Natural killer cell treated with Interleukin-12 subunit alpha and Interleukin-12 subunit beta and Interleukin-15 and Interleukin-18, amount 100 ng/mL, for 72 hours (primary cell): ENCODE results near the gene MUC6. TPM values are rescaled to one million over a fixed set of nuclear protein-coding genes. Genes with fewer than 3 reads are reported as not detected.

ENCODE experiments used
- ATAC-seq, 2 donors: fragments of 150-1000 bp; cut with Tn5 transposase in 1 of 2; sonication (Bioruptor Pico), chemical (Tn5 transposase) in 1 of 2; 2 replicates each; pipeline ENCODE4 v1.10.0; 2021
- DNase-seq: peaks from one replicate; pipeline ENCODE4 v3.0.0; 2022; ENCODE audit warnings: low spot score
- H3K27ac Mint-ChIP-seq, 2 donors: 1 replicate in 1 of 2; 2 replicates in 1 of 2; pipeline ENCODE4 v1.8.0; 2022; ENCODE audit warnings: mixed read lengths in 2 of 2, mild to moderate bottlenecking in 1 of 2, moderate library complexity in 1 of 2
- H3K27me3 Mint-ChIP-seq, 2 donors: 1 replicate in 1 of 2; 2 replicates in 1 of 2; pipeline ENCODE4 v1.8.0; 2022; ENCODE audit warnings: mixed read lengths in 2 of 2
- H3K36me3 Mint-ChIP-seq: one replicate; pipeline ENCODE4 v1.8.0; 2022; ENCODE audit warnings: mixed read lengths
- H3K4me1 Mint-ChIP-seq, 2 donors: 1 replicate in 1 of 2; 2 replicates in 1 of 2; pipeline ENCODE4 v1.8.0; 2022; ENCODE audit warnings: low read depth in 2 of 2, mixed read lengths in 2 of 2, mild to moderate bottlenecking in 1 of 2
- H3K4me3 Mint-ChIP-seq: one replicate; pipeline ENCODE4 v1.8.0; 2022; ENCODE audit warnings: mixed read lengths
- H3K9me3 Mint-ChIP-seq: 2 replicates; pipeline ENCODE4 v1.8.0; 2022; ENCODE audit warnings: mixed read lengths
- total RNA-seq, 2 donors: library from RNA; stranded (reverse); gene quantifications; one replicate each; pipeline ENCODE4 v1.2.3, GENCODE V29; 2022

Gene MUC6
- total RNA-seq, 2 donors from 2014 or later, result not detected

- H3K4me1 Mint-ChIP-seq, result peaks cover 15 to 54% of the 10 kb centered on the region in 2 donors
- no peak for DNase-seq
- H3K27me3 Mint-ChIP-seq, result no peaks in the 10 kb centered on the region
- no peak overlapping the region for H3K27ac Mint-ChIP-seq
- no peaks in the 10 kb centered on the region for H3K9me3 Mint-ChIP-seq
- ATAC-seq, result no peak
- no peaks in the 10 kb centered on the region for H3K36me3 Mint-ChIP-seq
- no peak overlapping the region for H3K4me3 Mint-ChIP-seq
Observed at GRCh38 chr11:972523-973211, 63.9 kb downstream of the MUC6 start.

GRCh38 chr11:971731-972365 is 64.7 kb downstream of the MUC6 start:
- ATAC-seq (no peak), DNase-seq (no peak)
- Mint-ChIP-seq H3K27ac (no peak overlapping the region), H3K27me3 (no peaks in the 10 kb centered on the region), H3K4me3 (no peak overlapping the region), H3K9me3 (no peaks in the 10 kb centered on the region), H3K36me3 (no peaks in the 10 kb centered on the region), H3K4me1 (peaks cover 15 to 50% of the 10 kb centered on the region in 2 donors)

GRCh38 chr11:971092-971690 is 65.3 kb downstream of the MUC6 start:
- no peaks in the 10 kb centered on the region for H3K9me3 Mint-ChIP-seq
- ATAC-seq, result no peak
- no peaks in the 10 kb centered on the region for H3K27me3 Mint-ChIP-seq
- H3K36me3 Mint-ChIP-seq, result no peaks in the 10 kb centered on the region
- H3K4me3 Mint-ChIP-seq, result no peak overlapping the region
- DNase-seq, result no peak
- peak overlapping the region in 1 of 2 donors; percentile 44 for H3K27ac Mint-ChIP-seq
- peaks cover 16 to 49% of the 10 kb centered on the region in 2 donors for H3K4me1 Mint-ChIP-seq

GRCh38 chr11:970319-970871 is 66.1 kb downstream of the MUC6 start:
- Mint-ChIP-seq H3K4me3 (no peak overlapping the region), H3K27me3 (no peaks in the 10 kb centered on the region), H3K27ac (peak overlapping the region in 1 of 2 donors; percentile 44), H3K36me3 (no peaks in the 10 kb centered on the region), H3K4me1 (peaks cover 14 to 51% of the 10 kb centered on the region in 2 donors), H3K9me3 (no peaks in the 10 kb centered on the region)
- ATAC-seq (peak in 1 of 2 donors; percentile 59), DNase-seq (peak; percentile 73)

- DNase-seq (no peak), ATAC-seq (no peak)
- H3K27me3 Mint-ChIP-seq, result no peaks in the 10 kb centered on the region
- H3K36me3 Mint-ChIP-seq, result no peaks in the 10 kb centered on the region
- H3K4me3 Mint-ChIP-seq, result no peak overlapping the region
- H3K27ac Mint-ChIP-seq, result peak overlapping the region in 1 of 2 donors; percentile 44
- H3K9me3 Mint-ChIP-seq, result no peaks in the 10 kb centered on the region
- peaks cover 13 to 52% of the 10 kb centered on the region in 2 donors for H3K4me1 Mint-ChIP-seq
Observed at GRCh38 chr11:969651-970205, 66.8 kb downstream of the MUC6 start.

DNA sequence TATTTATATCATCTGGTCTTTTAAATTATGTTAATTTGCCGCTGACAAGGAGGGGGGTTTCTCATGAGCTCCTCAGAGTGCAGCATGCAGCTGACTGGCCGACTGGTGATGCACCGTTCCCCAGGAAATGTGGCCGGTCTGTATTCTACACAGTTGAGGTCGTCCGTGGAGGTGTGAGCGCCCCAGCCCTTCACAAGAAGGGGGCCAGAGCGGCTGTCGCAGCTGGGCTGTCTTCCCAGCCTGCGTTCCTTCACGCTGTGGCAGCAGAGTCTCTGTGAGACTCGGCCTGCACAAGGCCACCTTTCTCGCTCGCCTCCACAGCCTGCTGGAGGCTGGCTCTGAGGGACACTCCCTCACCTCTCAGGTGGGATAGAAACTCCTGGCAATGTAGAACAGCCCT is 67.7 kb downstream of the MUC6 start:
- H3K4me1 Mint-ChIP-seq, result peaks cover 16 to 51% of the 10 kb centered on the region in 2 donors
- DNase-seq (no peak), ATAC-seq (peak in 1 of 2 donors; percentile 48)
- H3K9me3 Mint-ChIP-seq, result no peaks in the 10 kb centered on the region
- H3K27me3 Mint-ChIP-seq, result no peaks in the 10 kb centered on the region
- no peak overlapping the region for H3K4me3 Mint-ChIP-seq
- H3K36me3 Mint-ChIP-seq, result no peaks in the 10 kb centered on the region
- H3K27ac Mint-ChIP-seq, result no peak overlapping the region

GRCh38 chr11:967995-968751 is 68.3 kb downstream of the MUC6 start:
- DNase-seq (no peak), ATAC-seq (peak in 1 of 2 donors; percentile 63)
- Mint-ChIP-seq H3K36me3 (no peaks in the 10 kb centered on the region), H3K4me3 (no peak overlapping the region), H3K4me1 (peaks cover 16 to 46% of the 10 kb centered on the region in 2 donors), H3K27ac (no peak overlapping the region), H3K27me3 (no peaks in the 10 kb centered on the region), H3K9me3 (no peaks in the 10 kb centered on the region)

GRCh38 chr11:965206-965775 is 71.2 kb downstream of the MUC6 start:
- no peak for ATAC-seq
- H3K36me3 Mint-ChIP-seq, result no peaks in the 10 kb centered on the region
- H3K27ac Mint-ChIP-seq, result no peak overlapping the region

GRCh38 chr11:963852-964251 is 72.7 kb downstream of the MUC6 start:
- H3K27me3 Mint-ChIP-seq, result no peaks in the 10 kb centered on the region
- no peak overlapping the region for H3K4me3 Mint-ChIP-seq
- no peaks in the 10 kb centered on the region for H3K36me3 Mint-ChIP-seq
- no peak for DNase-seq
- no peak overlapping the region for H3K27ac Mint-ChIP-seq
- ATAC-seq, result peak; percentile 33 to 44
- H3K4me1 Mint-ChIP-seq, result peaks cover 16 to 33% of the 10 kb centered on the region in 2 donors
- no peaks in the 10 kb centered on the region for H3K9me3 Mint-ChIP-seq

More at GRCh38 chr11:965206-965775, 71.2 kb downstream of the MUC6 start:
- DNase-seq, result no peak
- H3K27me3 Mint-ChIP-seq, result no peaks in the 10 kb centered on the region
- H3K4me3 Mint-ChIP-seq, result no peak overlapping the region
- peaks cover 16 to 40% of the 10 kb centered on the region in 2 donors for H3K4me1 Mint-ChIP-seq
- no peaks in the 10 kb centered on the region for H3K9me3 Mint-ChIP-seq

Other genes starting within 250 kb of the MUC6 start
- 1 to 10 TPM in 1 of 2 donors, under 1 TPM in 1; 0.95 to 3.4 TPM for gene CEND1, start 246.6 kb downstream of the MUC6 start, total RNA-seq
- gene SLC25A22, start 238.4 kb downstream of the MUC6 start, total RNA-seq, result 100 to 1,000 TPM in 1 of 2 donors, 10 to 100 TPM in 1; 64.3 to 125 TPM
- gene PIDD1, start 231.5 kb downstream of the MUC6 start, total RNA-seq, result 10 to 100 TPM; 19.1 to 53.6 TPM
- gene RPLP2, start 226.8 kb downstream of the MUC6 start, total RNA-seq, result 1,000 to 10,000 TPM; 1,365 to 2,718 TPM
- gene PNPLA2, start 217.8 kb downstream of the MUC6 start, total RNA-seq, result 10 to 100 TPM; 69.0 to 95.0 TPM
- gene CRACR2B, start 208.8 kb downstream of the MUC6 start, total RNA-seq, result 1 to 10 TPM; 2.6 to 2.9 TPM
- 10 to 100 TPM; 45.0 to 72.0 TPM for gene CD151, start 203.8 kb downstream of the MUC6 start, total RNA-seq
- gene POLR2L, start 194.2 kb downstream of the MUC6 start, total RNA-seq, result 10 to 100 TPM; 97.4 to 97.8 TPM
- 10 to 100 TPM; 17.4 to 31.4 TPM for gene TSPAN4, start 193.9 kb downstream of the MUC6 start, total RNA-seq
- 100 to 1,000 TPM in 1 of 2 donors, 10 to 100 TPM in 1; 64.8 to 115 TPM for gene CHID1, start 125.9 kb downstream of the MUC6 start, total RNA-seq
- gene AP2A2, start 110.8 kb downstream of the MUC6 start, total RNA-seq, result 10 to 100 TPM; 51.6 to 75.1 TPM
- gene MUC2, start 38.2 kb upstream of the MUC6 start, total RNA-seq, result not detected
- gene MUC5AC, start 121.2 kb upstream of the MUC6 start, total RNA-seq, result not detected
- gene MUC5B, start 186.3 kb upstream of the MUC6 start, total RNA-seq, result not detected